ENCODE measurements around the gene LZTR1.
A peak's percentile ranks its signal among the peaks of the same experiment; 100 is the strongest.
"Not testable (repeated sequence)": the region's sequence is repeated elsewhere in the genome, so short reads cannot be mapped to it uniquely, and the experiment has no call there.

LZTR1 gene

GRCh38 chr22:21001601-21002325, 19.7 kb downstream of the LZTR1 start, which contains the start of gene THAP7:
Gene THAP7, minus strand, starts transcription at chr22:21002118. Its CDS starts 207 bp downstream, at chr22:21001911.
- Histone ChIP-seq H3K23ac (ENCODE audit: low read depth, low read length, poor library complexity) (peak within 1 kb of the TSS; percentile 96), H3K79me1 (ENCODE audit: low read depth, low read length) (peaks cover 14% of the 10 kb centered on the region), H3K9ac (ENCODE audit: low read depth, low read length, poor library complexity) (peak within 1 kb of the TSS; percentile 94), H2AK5ac (ENCODE audit: low read depth, low read length) (peak within 1 kb of the TSS; percentile 97), H2BK15ac (ENCODE audit: low read length) (peak within 1 kb of the TSS; percentile 93), H3K9me3 (replicated peaks in 1 of 2; ENCODE audit: control insufficient read depth in 2 of 2, insufficient read depth in 1 of 2, low read depth in 1 of 2, low read length in 2 of 2) (no peaks in the 10 kb centered on the region), H3K14ac (ENCODE audit: low read length) (peak within 1 kb of the TSS; percentile 56), H3K27ac (replicated peaks; ENCODE audit: low read length) (peak within 1 kb of the TSS; percentile 94), H3K27me3 (ENCODE audit: control insufficient read depth in 3 of 3, insufficient read depth in 3 of 3, low read depth in 1 of 3, low read length in 3 of 3) (no peaks in the 10 kb centered on the region), H2BK12ac (ENCODE audit: low read length) (peak within 1 kb of the TSS; percentile 90), H2BK5ac (ENCODE audit: low read length) (peak within 1 kb of the TSS; percentile 88), H3K36me3 (replicated peaks in 1 of 2; ENCODE audit: control insufficient read depth in 2 of 2, insufficient read depth in 2 of 2, low read length in 2 of 2) (peaks cover 34 to 46% of the 10 kb centered on the region in 2 donors), H3K18ac (ENCODE audit: low read length) (peak within 1 kb of the TSS; percentile 99), H2BK120ac (ENCODE audit: low read depth, low read length) (peak within 1 kb of the TSS; percentile 98), H4K91ac (ENCODE audit: low read depth, low read length, poor library complexity) (peak within 1 kb of the TSS; percentile 77), H3K4ac (ENCODE audit: low read length) (peak within 1 kb of the TSS; percentile 98), H3K4me1 (ENCODE audit: control insufficient read depth in 2 of 2, insufficient read depth in 1 of 2, low read depth in 1 of 2, low read length in 2 of 2) (peaks cover 17 to 21% of the 10 kb centered on the region in 2 donors), H3K4me3 (ENCODE audit: low read length in 2 of 2) (peak within 1 kb of the TSS; percentile 71 to 96), H4K8ac (ENCODE audit: low read depth, low read length) (peak within 1 kb of the TSS; percentile 82), H2AFZ (ENCODE audit: low read length) (peak within 1 kb of the TSS; percentile 92), H3K4me2 (ENCODE audit: insufficient read depth, low read length, poor library complexity, severe bottlenecking) (peak within 1 kb of the TSS; percentile 95)
- peak; percentile 93 for DNase-seq (ENCODE audit: low spot score)
- no CpG with 5 or more reads among the region's 83 CpGs for WGBS, 2 donors (ENCODE audit: extremely low coverage in 2 of 2, insufficient read length in 2 of 2, insufficient replicate concordance in 1 of 2)

GRCh38 chr22:21003782-21004181, 21.7 kb downstream of the LZTR1 start:
- WGBS, 2 donors (ENCODE audit: extremely low coverage in 2 of 2, insufficient read length in 2 of 2, insufficient replicate concordance in 1 of 2), result no CpG with 5 or more reads among the region's 4 CpGs
- Histone ChIP-seq H3K36me3 (replicated peaks in 1 of 2; ENCODE audit: control insufficient read depth in 2 of 2, insufficient read depth in 2 of 2, low read length in 2 of 2) (peaks cover 22 to 40% of the 10 kb centered on the region in 2 donors), H2AFZ (ENCODE audit: low read length) (no peak overlapping the region), H3K4me1 (ENCODE audit: control insufficient read depth in 2 of 2, insufficient read depth in 1 of 2, low read depth in 1 of 2, low read length in 2 of 2) (peaks cover 17 to 21% of the 10 kb centered on the region in 2 donors), H3K18ac (ENCODE audit: low read length) (no peak overlapping the region), H3K9me3 (replicated peaks in 1 of 2; ENCODE audit: control insufficient read depth in 2 of 2, insufficient read depth in 1 of 2, low read depth in 1 of 2, low read length in 2 of 2) (no peaks in the 10 kb centered on the region), H2BK12ac (ENCODE audit: low read length) (no peak overlapping the region), H3K9ac (ENCODE audit: low read depth, low read length, poor library complexity) (no peak overlapping the region), H3K27me3 (ENCODE audit: control insufficient read depth in 3 of 3, insufficient read depth in 3 of 3, low read depth in 1 of 3, low read length in 3 of 3) (no peaks in the 10 kb centered on the region), H3K4me3 (ENCODE audit: low read length in 2 of 2) (peak overlapping the region in 1 of 2 donors; percentile 59), H3K27ac (replicated peaks; ENCODE audit: low read length) (peak overlapping the region; percentile 22), H2AK5ac (ENCODE audit: low read depth, low read length) (no peak overlapping the region), H3K4me2 (ENCODE audit: insufficient read depth, low read length, poor library complexity, severe bottlenecking) (no peak overlapping the region), H4K91ac (ENCODE audit: low read depth, low read length, poor library complexity) (no peak overlapping the region), H3K79me1 (ENCODE audit: low read depth, low read length) (peaks cover 13% of the 10 kb centered on the region), H4K8ac (ENCODE audit: low read depth, low read length) (no peak overlapping the region), H3K14ac (ENCODE audit: low read length) (no peak overlapping the region), H2BK120ac (ENCODE audit: low read depth, low read length) (no peak overlapping the region), H3K4ac (ENCODE audit: low read length) (no peak overlapping the region), H2BK15ac (ENCODE audit: low read length) (no peak overlapping the region), H2BK5ac (ENCODE audit: low read length) (no peak overlapping the region), H3K23ac (ENCODE audit: low read depth, low read length, poor library complexity) (no peak overlapping the region)
- no peak for DNase-seq (ENCODE audit: low spot score)

GRCh38 chr22:21009208-21009607, 27.1 kb downstream of the LZTR1 start:
- not testable (repeated sequence) for H3K9me3 ChIP-seq (replicated peaks in 1 of 2; ENCODE audit: control insufficient read depth in 2 of 2, insufficient read depth in 1 of 2, low read depth in 1 of 2, low read length in 2 of 2); H3K4me1 ChIP-seq (ENCODE audit: control insufficient read depth in 2 of 2, insufficient read depth in 1 of 2, low read depth in 1 of 2, low read length in 2 of 2); H3K14ac ChIP-seq (ENCODE audit: low read length); H2BK12ac ChIP-seq (ENCODE audit: low read length); H3K4ac ChIP-seq (ENCODE audit: low read length); H4K91ac ChIP-seq (ENCODE audit: low read depth, low read length, poor library complexity); H2AFZ ChIP-seq (ENCODE audit: low read length); DNase-seq (ENCODE audit: low spot score); H3K27ac ChIP-seq (replicated peaks; ENCODE audit: low read length); H3K79me1 ChIP-seq (ENCODE audit: low read depth, low read length); H2BK120ac ChIP-seq (ENCODE audit: low read depth, low read length); H2AK5ac ChIP-seq (ENCODE audit: low read depth, low read length); H2BK15ac ChIP-seq (ENCODE audit: low read length); H3K4me3 ChIP-seq (ENCODE audit: low read length in 2 of 2); H4K8ac ChIP-seq (ENCODE audit: low read depth, low read length); H3K27me3 ChIP-seq (ENCODE audit: control insufficient read depth in 3 of 3, insufficient read depth in 3 of 3, low read depth in 1 of 3, low read length in 3 of 3); H3K9ac ChIP-seq (ENCODE audit: low read depth, low read length, poor library complexity); H3K4me2 ChIP-seq (ENCODE audit: insufficient read depth, low read length, poor library complexity, severe bottlenecking); H3K18ac ChIP-seq (ENCODE audit: low read length); H2BK5ac ChIP-seq (ENCODE audit: low read length)
- Histone ChIP-seq H3K23ac (ENCODE audit: low read depth, low read length, poor library complexity) (peak overlapping the region; percentile 33), H3K36me3 (replicated peaks in 1 of 2; ENCODE audit: control insufficient read depth in 2 of 2, insufficient read depth in 2 of 2, low read length in 2 of 2) (peaks cover 4 to 22% of the 10 kb centered on the region in 2 donors)
- WGBS, 2 donors (ENCODE audit: extremely low coverage in 2 of 2, insufficient read length in 2 of 2, insufficient replicate concordance in 1 of 2), result no CpG with 5 or more reads among the region's 13 CpGs

GRCh38 chr22:21009638-21010425, 27.7 kb downstream of the LZTR1 start:
- Histone ChIP-seq H3K4me1 (ENCODE audit: control insufficient read depth in 2 of 2, insufficient read depth in 1 of 2, low read depth in 1 of 2, low read length in 2 of 2) (peaks cover 10 to 12% of the 10 kb centered on the region in 2 donors), H3K9ac (ENCODE audit: low read depth, low read length, poor library complexity) (no peak overlapping the region), H3K23ac (ENCODE audit: low read depth, low read length, poor library complexity) (no peak overlapping the region), H3K27ac (replicated peaks; ENCODE audit: low read length) (no peak overlapping the region), H2BK120ac (ENCODE audit: low read depth, low read length) (no peak overlapping the region), H3K18ac (ENCODE audit: low read length) (no peak overlapping the region), H3K4me2 (ENCODE audit: insufficient read depth, low read length, poor library complexity, severe bottlenecking) (no peak overlapping the region), H3K27me3 (ENCODE audit: control insufficient read depth in 3 of 3, insufficient read depth in 3 of 3, low read depth in 1 of 3, low read length in 3 of 3) (no peaks in the 10 kb centered on the region), H3K9me3 (replicated peaks in 1 of 2; ENCODE audit: control insufficient read depth in 2 of 2, insufficient read depth in 1 of 2, low read depth in 1 of 2, low read length in 2 of 2) (no peaks in the 10 kb centered on the region), H3K14ac (ENCODE audit: low read length) (no peak overlapping the region), H2BK5ac (ENCODE audit: low read length) (no peak overlapping the region), H2AFZ (ENCODE audit: low read length) (no peak overlapping the region), H3K36me3 (replicated peaks in 1 of 2; ENCODE audit: control insufficient read depth in 2 of 2, insufficient read depth in 2 of 2, low read length in 2 of 2) (peaks cover 4 to 19% of the 10 kb centered on the region in 2 donors), H2AK5ac (ENCODE audit: low read depth, low read length) (no peak overlapping the region), H4K91ac (ENCODE audit: low read depth, low read length, poor library complexity) (no peak overlapping the region), H3K4me3 (ENCODE audit: low read length in 2 of 2) (no peak overlapping the region), H4K8ac (ENCODE audit: low read depth, low read length) (no peak overlapping the region), H2BK15ac (ENCODE audit: low read length) (no peak overlapping the region), H3K79me1 (ENCODE audit: low read depth, low read length) (peaks cover 4% of the 10 kb centered on the region), H2BK12ac (ENCODE audit: low read length) (no peak overlapping the region), H3K4ac (ENCODE audit: low read length) (no peak overlapping the region)
- DNase-seq (ENCODE audit: low spot score), result peak; percentile 56
- WGBS, 2 donors (ENCODE audit: extremely low coverage in 2 of 2, insufficient read length in 2 of 2, insufficient replicate concordance in 1 of 2), result no CpG with 5 or more reads among the region's 10 CpGs
